ENCODE measurements around the gene TEX14.

The TEX14 gene

DNA sequence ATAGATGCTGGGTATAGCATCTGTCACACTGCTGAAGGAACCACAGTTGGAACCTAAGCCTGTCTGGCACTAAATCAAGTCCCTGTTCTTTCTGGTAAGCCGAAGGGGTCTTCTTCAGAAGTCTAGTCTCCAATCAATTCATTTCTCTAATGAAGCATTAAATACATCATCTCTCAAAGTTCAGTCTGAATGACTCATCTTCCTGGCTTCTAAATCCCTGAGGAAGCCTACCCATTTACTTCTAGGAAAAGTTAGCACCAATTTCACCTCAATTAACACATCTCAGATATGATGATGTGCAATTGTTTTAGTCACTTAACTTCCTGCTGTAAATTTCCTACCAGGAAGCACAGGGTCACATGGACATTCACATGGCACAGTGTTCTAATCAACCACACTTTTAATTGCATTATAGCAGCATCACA is 49.9 kb downstream of the TEX14 start:
- no peak for DNase-seq

- no peak for DNase-seq
These were observed 51.6 kb downstream of the TEX14 start for GRCh38 chr17:58640202-58640601.

GRCh38 chr17:58639681-58640080 is 52.2 kb downstream of the TEX14 start:
- DNase-seq = no peak

DNA sequence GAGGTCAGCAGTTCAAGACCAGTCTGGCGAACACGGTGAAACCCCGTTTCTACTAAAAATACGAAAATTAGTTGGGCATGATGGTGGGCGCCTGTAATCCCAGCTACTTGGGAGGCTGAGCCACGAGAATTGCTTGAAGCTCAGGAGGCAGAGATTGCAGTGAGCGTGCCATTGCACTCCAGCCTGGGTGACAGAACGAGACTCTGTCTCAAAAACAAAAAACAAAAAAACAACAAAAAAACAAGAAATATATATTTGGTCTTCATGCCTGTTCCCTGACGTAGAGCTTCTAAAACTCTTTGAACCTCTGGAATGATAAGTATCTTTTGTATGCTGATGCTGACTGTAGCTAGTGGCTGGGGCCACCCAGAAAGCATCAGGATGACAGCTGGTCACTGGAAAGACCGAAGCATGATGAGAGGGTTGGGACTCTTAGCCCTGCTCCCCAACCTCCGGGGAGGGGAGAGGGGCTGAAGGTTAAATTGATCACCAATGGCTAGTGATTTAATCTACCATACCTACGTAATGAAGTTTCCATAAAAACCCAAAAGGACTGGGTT is 54.8 kb downstream of the TEX14 start:
- no peak for DNase-seq

- no peak for DNase-seq
These were observed 59.2 kb downstream of the TEX14 start for GRCh38 chr17:58632324-58633314.

- DNase-seq = no peak
These were observed 60.1 kb downstream of the TEX14 start for GRCh38 chr17:58631523-58632323.

DNA sequence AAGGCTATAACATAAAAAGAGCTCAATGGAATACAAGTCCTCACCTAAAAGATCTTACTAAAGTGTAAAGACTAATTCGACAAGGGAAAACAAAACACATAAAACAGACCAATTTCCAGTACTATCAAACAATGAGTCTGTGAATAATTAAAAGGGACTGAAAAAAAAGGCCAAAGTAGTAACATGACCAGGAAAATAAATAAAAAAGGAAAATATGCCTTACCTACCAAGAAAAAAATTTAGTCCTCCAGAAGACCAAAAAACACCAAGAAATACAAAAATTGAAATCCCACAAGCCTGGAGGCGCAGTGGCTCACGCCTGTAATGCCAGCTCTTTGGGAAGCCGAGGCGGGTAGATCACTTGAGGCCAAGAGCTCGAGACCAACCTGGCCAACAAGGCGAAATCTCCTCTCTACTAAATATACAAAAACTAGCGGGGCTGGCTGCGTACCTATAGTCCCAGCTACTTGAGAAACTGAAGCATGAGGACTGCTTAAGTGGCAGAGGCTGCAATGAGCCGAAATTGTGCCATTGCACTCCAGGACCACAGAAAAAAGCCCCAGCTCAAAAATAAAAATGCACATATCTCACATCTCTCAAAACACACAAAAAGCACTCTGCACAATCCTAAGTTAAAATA is 60.8 kb downstream of the TEX14 start:
- DNase-seq = no peak

- no peak for DNase-seq
These were observed 64.9 kb downstream of the TEX14 start for GRCh38 chr17:58626905-58627304.

GRCh38 chr17:58624751-58625150 is 67.1 kb downstream of the TEX14 start:
- no peak for DNase-seq

DNA sequence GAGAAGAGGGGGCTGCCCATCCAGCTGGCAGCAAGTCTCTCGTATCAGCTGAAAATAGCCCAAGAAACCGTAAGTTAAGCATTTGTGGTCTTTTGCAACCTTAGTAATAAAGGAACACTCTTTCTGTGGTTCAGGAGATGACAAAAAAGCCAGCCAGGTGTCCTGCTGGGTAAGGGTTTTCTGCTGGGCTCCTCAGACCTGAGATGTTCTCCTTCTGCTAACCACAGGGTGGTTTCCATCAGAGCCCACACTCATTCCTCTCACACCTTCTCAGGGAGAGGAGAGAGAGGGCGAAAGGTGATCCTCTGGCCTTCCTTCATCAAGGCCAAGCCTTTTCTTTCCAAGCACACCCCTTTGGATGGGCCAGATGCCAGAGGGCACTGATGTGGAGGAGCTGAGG is 70.7 kb downstream of the TEX14 start:
- no peak for DNase-seq

GRCh38 chr17:58618336-58618735 is 73.5 kb downstream of the TEX14 start:
- no peak for DNase-seq

DNA sequence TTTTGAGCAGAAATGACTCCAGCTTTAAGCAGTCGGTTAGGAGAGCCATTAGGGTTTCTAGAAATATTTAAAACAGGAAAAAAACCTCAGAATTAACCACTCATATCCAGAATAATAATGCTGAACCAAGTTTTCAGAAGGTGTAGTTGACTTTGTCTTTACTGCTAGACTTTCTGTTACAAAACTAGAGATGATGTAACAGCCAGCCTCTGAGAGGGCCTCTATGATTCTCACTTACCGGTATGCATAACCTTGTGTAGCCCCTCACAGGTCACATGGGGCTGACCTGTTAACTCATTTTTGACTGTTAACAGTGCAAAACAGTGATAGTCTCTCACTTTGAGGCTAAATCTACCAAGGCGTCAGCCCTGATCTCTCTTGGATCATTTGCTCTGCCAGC is 74.3 kb downstream of the TEX14 start:
- DNase-seq = no peak

DNA sequence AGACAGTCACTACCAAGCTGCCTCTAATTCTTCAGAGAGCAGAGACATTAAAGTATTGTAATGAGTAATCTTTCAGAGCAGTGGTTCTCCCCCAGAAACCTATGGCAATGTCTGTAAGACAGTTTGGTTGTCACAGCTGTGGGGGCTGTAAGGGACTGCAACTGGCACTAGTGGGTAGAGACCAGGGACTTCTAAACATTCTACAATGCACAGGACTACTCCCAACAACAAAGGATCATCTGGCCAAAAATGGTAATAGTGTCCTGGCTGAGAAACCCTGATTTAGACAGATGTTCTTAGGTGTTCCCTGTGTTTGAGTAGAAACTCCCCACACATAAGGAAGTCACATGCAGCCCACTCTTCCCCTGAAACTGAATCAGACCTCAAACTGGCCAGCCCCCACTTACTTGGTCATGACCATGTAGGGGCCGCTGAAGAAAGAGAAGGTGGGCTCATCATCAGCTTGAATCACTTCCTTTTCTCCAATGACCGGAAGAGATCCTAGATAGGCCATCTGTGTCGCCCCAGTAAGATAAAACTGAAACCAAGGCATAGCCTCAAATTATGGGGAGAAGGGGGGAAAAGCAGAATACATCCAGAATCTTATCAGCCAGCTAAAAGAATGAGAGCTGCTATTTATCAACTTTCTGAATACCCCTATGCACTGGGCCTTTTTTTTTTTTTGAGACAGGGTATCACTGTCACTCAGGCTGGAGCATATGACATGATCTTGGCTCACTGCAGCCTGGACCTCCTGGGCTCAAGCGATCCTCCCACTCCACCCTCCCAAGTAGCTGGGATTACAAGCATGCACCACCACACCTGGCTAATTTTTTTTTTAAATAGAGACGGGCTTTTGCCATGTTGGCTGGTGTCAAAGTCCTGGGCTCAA is 75.8 kb downstream of the TEX14 start:
- no peak for DNase-seq

DNA sequence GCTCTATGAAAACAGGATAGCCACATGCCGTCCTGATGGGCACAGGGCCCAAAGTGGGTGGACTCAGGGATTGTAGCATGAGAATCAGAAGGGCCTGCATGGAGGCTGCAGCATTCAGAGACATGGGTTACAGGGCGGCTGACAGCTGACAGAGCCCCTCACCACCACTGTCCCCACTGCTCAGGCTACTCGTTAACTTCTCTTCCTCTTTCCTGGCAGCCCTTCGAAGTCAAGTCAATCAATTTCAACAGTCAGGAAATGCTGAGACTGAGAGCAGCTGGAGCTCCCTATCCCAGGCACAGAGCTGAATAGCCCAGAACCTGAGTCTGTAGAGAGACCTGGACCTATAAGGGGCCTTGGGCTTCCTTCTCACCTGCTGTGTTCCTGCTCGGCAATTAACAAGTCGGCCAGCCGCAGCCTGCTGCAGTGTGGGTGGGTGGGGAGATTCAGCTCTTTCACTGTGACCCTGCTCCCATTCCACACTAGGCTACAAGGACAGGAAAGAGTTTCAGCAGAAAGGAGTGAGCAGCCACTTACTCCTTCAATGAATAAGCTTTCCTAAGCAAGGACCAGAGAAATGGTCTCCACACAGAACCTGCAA is 76.9 kb downstream of the TEX14 start:
- DNase-seq = no peak

GRCh38 chr17:58611331-58611730 is 80.5 kb downstream of the TEX14 start:
- DNase-seq = no peak

- DNase-seq = no peak
These were observed 84.9 kb downstream of the TEX14 start for GRCh38 chr17:58606934-58607333.

- DNase-seq = no peak
These were observed 85.9 kb downstream of the TEX14 start for GRCh38 chr17:58605986-58606385.

GRCh38 chr17:58605470-58605869 is 86.4 kb downstream of the TEX14 start:
- no peak for DNase-seq

DNA sequence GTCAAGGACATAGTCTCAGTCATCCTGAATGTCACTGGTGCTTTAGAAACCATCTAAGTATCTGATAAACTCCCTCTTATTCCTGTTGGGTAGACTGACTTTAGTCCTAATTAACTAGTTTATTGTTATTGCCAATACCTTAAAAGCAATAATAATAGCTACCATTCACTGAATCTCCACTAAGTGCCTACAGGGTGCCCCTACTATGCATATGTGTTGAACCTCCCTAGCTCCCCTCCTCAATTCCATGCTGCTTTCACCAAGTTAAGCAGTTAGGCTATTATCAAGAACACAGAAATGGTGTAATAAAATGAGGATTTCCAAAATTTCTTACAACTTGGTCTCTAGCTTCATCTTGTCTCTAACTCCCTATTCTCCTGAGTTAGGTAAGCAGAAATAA is 89.9 kb downstream of the TEX14 start:
- DNase-seq = no peak

DNA sequence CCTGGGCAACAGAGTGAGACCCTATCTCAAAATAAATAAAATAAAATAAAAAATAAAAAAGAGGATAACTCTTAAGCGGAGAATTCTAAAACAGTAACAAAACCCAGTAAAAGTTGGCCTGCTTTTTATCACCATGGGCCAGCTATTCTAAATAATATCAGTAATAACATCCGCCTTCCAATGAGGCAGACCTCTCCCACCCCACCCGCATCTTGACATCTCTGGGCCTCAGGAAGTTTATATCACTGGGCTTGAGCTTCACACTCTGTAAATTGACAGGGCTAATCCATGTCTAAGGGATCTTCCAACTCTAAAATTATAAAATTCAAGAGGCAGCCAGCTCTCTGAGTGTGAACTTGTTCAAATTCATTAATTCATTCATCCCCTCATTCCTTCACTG is 94.5 kb downstream of the TEX14 start:
- DNase-seq = no peak

DNA sequence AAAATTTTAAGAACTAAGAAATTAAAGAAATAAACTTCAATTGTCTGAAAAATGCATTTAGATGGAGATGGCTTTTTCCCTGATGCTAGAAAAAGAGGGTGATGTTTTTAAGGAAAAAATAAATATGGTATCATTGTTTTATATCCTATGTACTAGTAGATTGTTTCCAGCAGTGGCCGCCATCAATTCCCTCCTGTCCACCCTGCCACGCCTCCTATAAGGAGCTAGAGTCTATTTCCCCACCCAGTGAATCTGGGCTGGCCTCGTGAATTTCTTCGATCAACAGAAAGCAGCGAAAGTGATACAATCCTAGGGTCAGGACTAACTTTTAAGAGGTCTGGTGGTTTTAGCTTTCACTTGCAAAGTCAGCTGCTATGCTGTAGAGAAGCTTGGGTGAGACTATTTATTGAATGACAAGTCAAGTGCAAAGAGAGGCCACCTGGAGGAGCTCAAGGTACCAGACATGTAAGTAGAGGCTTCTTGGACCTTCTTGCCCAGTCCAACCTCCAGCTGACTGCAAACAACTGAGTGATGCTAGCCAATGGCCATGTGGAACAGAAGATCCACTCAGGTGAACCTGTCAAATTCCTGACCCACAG is 96.6 kb downstream of the TEX14 start:
- DNase-seq = no peak
